Thoracic aorta (tissue), 2 donors: Measurements from ENCODE around the gene KRTAP10-2. TPM values are rescaled to one million over a fixed set of nuclear protein-coding genes. Genes with fewer than 3 reads are reported as not detected.

Source experiments
- ATAC-seq: fragments of 150-250 bp; one replicate; pipeline ENCODE4 v1.8.0; 2017; ENCODE audit warnings: low read depth; ENCODE audit not compliant: insufficient number of reproducible peaks, low FRiP score
- DNase-seq: peaks from one replicate; pipeline ENCODE4 v3.0.0-alpha.2; 2020; ENCODE audit warnings: low spot score
- H3K27ac ChIP-seq, 2 donors: fragments of 200-600 bp; sonication (generic); 1 replicate in 1 of 2; 2 replicates in 1 of 2; pipeline ENCODE4 v1.5.1; 2016; ENCODE audit warnings: mild to moderate bottlenecking in 2 of 2, moderate library complexity in 2 of 2
- H3K27me3 ChIP-seq: fragments of 200-600 bp; sonication (generic); replicated peaks from 2 replicates; pipeline ENCODE4 v1.6.0; 2016; ENCODE audit warnings: mild to moderate bottlenecking; ENCODE audit not compliant: insufficient read depth
- H3K36me3 ChIP-seq: fragments of 200-600 bp; sonication (generic); one replicate; pipeline ENCODE4 v1.5.1; 2016
- H3K4me1 ChIP-seq, 2 donors: fragments of 200-600 bp; sonication (generic); 1 replicate in 1 of 2; 2 replicates in 1 of 2; pipeline versions ENCODE4 v1.5.1 to v1.6.0; 2016; ENCODE audit warnings: low read depth in 2 of 2, mild to moderate bottlenecking in 1 of 2; ENCODE audit not compliant: control insufficient read depth in 1 of 2
- H3K4me3 ChIP-seq: fragments of 200-600 bp; sonication (generic); 2 replicates; pipeline ENCODE4 v1.5.1; 2016; ENCODE audit warnings: mild to moderate bottlenecking
- H3K9me3 ChIP-seq: fragments of 200-600 bp; sonication (generic); 2 replicates; pipeline ENCODE4 v1.5.1; 2016
- total RNA-seq, 2 donors: library from RNA; depleted of rRNA; stranded (reverse); fragments of >200 nt; gene quantifications; one replicate each; pipeline versions ENCODE4 v1.1.0 to v1.2.3, GENCODE V29; 2016
- TF ChIP-seq, protein P1 (sequence below): fragments of 200-600 bp; sonication (generic); IDR thresholded peaks from one replicate; pipeline ENCODE4 v1.5.1; 2019; ENCODE audit warnings: antibody characterized with exemption

KRTAP10-2 gene
- total RNA-seq, 2 donors from 2014 or later = not detected

DNA sequence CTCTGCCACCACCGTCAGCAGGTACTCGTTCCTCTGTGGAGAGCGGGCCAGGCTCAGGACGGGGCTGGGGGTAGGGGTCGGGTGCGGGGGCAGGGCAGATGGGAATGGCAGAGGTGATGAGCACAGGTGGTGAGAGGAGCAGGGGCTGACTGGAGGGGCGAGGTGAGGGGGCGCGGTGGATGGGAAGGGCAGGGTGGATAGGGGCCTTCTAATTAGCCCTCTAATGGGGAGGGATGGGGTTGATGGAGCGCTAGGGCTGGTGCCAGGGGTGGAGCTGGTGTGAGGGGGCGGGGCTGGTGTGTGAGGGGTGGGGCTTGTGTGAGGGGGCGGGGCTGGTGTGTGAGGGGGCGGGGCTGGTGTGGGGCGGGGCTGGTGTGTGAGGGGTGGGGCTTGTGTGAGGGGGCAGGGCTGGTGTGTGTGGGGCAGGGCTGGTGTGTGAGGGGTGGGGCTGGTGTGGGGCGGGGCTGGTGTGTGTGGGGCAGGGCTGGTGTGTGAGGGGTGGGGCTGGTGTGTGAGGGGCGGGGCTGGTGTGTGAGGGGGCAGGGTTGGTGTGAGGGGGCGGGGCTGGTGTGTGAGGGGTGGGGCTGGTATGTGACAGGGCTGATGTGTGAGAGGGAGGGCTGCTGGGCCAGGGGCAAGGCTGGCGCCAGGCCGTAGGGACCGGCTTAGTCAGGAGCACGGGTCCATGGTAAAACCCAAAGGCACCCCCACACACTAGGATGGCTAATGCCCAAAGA is 17.2 kb downstream of the KRTAP10-2 start:
- no peak overlapping the region for H3K27ac ChIP-seq
- H3K36me3 ChIP-seq = no peaks in the 10 kb centered on the region
- ATAC-seq (no peak), DNase-seq (no peak)
- no peaks in the 10 kb centered on the region for H3K4me1 ChIP-seq
- TF ChIP-seq, protein P1, sequence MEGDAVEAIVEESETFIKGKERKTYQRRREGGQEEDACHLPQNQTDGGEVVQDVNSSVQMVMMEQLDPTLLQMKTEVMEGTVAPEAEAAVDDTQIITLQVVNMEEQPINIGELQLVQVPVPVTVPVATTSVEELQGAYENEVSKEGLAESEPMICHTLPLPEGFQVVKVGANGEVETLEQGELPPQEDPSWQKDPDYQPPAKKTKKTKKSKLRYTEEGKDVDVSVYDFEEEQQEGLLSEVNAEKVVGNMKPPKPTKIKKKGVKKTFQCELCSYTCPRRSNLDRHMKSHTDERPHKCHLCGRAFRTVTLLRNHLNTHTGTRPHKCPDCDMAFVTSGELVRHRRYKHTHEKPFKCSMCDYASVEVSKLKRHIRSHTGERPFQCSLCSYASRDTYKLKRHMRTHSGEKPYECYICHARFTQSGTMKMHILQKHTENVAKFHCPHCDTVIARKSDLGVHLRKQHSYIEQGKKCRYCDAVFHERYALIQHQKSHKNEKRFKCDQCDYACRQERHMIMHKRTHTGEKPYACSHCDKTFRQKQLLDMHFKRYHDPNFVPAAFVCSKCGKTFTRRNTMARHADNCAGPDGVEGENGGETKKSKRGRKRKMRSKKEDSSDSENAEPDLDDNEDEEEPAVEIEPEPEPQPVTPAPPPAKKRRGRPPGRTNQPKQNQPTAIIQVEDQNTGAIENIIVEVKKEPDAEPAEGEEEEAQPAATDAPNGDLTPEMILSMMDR = no peak
- H3K9me3 ChIP-seq = no peaks in the 10 kb centered on the region
- H3K27me3 ChIP-seq = no peaks in the 10 kb centered on the region
- no peak overlapping the region for H3K4me3 ChIP-seq

DNA sequence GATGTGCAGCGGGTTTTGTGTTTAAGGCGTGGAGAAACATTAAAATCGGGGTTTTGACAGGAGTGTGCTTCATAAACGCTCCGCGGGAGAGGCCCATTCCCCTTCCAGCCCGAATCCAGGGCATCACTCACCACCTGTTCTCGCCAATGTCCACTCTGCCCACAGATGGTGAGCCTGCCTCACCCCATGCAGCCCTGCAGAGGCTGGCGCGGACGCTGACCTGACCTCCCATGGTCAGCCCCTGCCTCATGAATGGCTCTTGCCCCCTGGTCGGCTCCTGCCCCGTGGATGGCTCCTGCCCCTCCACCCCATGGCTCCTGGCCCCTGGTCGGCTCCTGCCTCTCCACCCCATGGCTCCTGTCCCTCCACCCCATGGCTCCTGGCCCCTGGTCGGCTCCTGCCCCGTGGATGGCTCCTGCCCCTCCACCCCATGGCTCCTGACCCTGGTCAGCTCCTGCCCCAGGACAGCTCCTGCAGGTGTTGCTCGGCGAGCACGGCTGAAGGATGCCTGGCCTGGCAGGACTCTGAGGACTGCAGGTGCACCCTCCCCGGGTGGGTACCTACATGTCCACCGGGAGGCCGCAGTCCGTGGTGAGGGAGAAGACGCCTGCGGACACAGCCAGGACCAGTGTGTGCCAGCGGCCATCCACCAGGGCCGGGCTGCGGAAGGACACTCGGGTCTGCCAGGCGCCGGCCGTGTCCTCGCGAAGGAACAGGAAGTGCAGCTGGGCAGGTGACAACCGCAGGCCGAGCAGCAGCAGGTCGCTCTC is 18.0 kb downstream of the KRTAP10-2 start:
- ATAC-seq (no peak), DNase-seq (no peak)
- Histone ChIP-seq H3K9me3 (no peaks in the 10 kb centered on the region), H3K36me3 (no peaks in the 10 kb centered on the region), H3K4me3 (no peak overlapping the region), H3K27ac (no peak overlapping the region), H3K27me3 (no peaks in the 10 kb centered on the region), H3K4me1 (no peaks in the 10 kb centered on the region)
- TF ChIP-seq, protein P1 = no peak

DNA sequence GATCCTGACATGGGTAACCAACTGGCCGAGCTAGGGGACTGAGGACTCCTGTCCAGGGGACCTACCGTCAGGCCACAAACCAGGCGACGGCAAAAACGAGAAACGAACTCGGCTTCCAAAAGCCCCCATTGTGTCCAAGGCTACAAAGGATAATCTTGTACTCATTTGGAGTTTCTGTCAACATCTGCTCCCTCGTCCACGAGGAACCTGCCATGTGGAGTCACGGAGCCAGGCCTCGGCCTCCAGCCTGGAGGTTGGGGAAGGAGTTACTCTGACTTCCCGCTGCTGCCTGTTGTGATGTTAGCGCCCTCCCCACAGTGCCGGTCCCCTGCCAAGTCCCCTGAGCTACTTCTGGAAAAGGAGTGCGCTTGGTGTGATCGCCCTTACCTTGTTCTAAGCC is 18.6 kb downstream of the KRTAP10-2 start:
- DNase-seq = no peak

DNA sequence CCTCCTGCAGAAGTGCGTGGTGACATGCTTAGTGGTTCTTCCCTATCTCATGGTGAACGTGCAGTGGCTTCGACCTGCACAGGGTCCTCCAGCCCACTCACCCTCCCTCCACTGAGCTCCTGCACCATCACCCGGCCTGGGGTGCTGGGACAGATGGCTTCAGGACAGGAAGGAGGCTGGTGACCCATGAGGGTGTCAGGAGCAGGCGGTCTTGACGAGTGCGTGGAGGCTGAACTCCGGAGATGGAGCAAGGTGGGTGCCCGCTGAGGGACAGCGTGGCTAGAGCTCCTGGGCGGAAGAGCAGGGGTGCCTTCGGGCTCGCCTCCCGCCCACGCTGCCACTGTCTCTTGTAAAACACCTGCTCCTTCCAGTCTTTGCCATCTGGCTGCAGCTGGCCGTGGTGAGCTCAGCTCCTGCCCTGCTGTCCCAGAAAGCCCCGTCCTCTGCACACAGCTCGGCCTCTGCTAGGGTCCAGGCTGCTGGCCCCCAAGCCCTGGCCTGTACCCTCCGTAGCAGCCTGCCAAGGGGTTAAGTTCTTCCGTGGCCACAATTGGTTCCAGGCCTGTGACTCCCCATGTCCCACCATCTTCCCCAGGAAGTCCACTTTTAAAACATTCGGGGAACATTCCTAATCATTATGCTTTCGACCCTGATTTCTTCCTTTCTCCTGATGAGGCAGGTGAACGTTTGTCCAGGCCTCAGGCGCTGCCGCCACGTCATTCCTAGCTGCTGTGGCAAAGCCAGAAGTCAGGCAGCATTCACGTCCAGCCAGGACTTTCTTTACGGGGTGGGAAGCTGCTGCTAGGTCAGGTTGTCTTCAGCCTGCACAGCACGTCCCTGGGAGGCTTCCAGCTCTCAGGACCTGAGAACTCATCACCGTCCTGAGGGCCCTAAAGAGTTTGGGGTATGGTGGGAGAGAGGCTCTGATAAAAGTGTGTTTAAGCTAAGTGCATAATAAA is 19.4 kb downstream of the KRTAP10-2 start:
- TF ChIP-seq, protein P1 = no peak
- Histone ChIP-seq H3K4me1 (no peaks in the 10 kb centered on the region), H3K27ac (no peak overlapping the region), H3K9me3 (no peaks in the 10 kb centered on the region), H3K36me3 (no peaks in the 10 kb centered on the region), H3K27me3 (no peaks in the 10 kb centered on the region), H3K4me3 (no peak overlapping the region)
- no peak for DNase-seq
- no peak for ATAC-seq

More for the DNA sequence above, 18.6 kb downstream of the KRTAP10-2 start:
- H3K4me3 ChIP-seq = no peak overlapping the region
- H3K27me3 ChIP-seq = no peaks in the 10 kb centered on the region
- H3K9me3 ChIP-seq = no peaks in the 10 kb centered on the region
- no peak overlapping the region for H3K27ac ChIP-seq
- no peak for ATAC-seq
- no peaks in the 10 kb centered on the region for H3K4me1 ChIP-seq
- no peaks in the 10 kb centered on the region for H3K36me3 ChIP-seq
- TF ChIP-seq, protein P1 = no peak
